Spleen (tissue), 7 donors: ENCODE measurements around the gene TSPAN9.

Experiments used
- POLR2A ChIP-seq, 3 donors: fragments of 450-650 bp; IDR thresholded peaks; one replicate each; pipeline ENCODE4 v1.5.1; 2017; ENCODE audit warnings: antibody characterized with exemption in 3 of 3, mild to moderate bottlenecking in 1 of 3
- POLR2AphosphoS5 ChIP-seq, 3 donors: sonication (generic); formaldehyde crosslinking; IDR thresholded peaks; one replicate each; pipeline ENCODE4 v1.5.1; 2017; ENCODE audit warnings: antibody characterized with exemption in 3 of 3
- TF ChIP-seq, protein P1 (sequence below), 11 experiments: fragments of 200-600 bp in 7 of 11; fragments of 450-650 bp in 4 of 11; sonication (generic) in 4 of 11; IDR thresholded peaks in 8 of 11; conservative IDR thresholded peaks in 3 of 11; 1 replicate in 7 of 11; 2 replicates in 4 of 11; pipeline versions ENCODE4 v1.4.0 to v1.8.0; 2016 to 2021; ENCODE audit warnings: antibody characterized with exemption in 11 of 11, inconsistent platforms in 4 of 11, mild to moderate bottlenecking in 1 of 11
- donor health status: DM: no; HTN: no; CAD: no; lungs with moderate emphysema.
- donor health status: DM: no; HTN: no; CAD: no.
- donor health status: DM: no; HTN: no; CAD: no.

- TF ChIP-seq POLR2A (IDR thresholded peaks at IDR 0.05) (no peak), POLR2AphosphoS5 (IDR thresholded peaks at IDR 0.05) (no peak)
- TF ChIP-seq, protein P1, sequence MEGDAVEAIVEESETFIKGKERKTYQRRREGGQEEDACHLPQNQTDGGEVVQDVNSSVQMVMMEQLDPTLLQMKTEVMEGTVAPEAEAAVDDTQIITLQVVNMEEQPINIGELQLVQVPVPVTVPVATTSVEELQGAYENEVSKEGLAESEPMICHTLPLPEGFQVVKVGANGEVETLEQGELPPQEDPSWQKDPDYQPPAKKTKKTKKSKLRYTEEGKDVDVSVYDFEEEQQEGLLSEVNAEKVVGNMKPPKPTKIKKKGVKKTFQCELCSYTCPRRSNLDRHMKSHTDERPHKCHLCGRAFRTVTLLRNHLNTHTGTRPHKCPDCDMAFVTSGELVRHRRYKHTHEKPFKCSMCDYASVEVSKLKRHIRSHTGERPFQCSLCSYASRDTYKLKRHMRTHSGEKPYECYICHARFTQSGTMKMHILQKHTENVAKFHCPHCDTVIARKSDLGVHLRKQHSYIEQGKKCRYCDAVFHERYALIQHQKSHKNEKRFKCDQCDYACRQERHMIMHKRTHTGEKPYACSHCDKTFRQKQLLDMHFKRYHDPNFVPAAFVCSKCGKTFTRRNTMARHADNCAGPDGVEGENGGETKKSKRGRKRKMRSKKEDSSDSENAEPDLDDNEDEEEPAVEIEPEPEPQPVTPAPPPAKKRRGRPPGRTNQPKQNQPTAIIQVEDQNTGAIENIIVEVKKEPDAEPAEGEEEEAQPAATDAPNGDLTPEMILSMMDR (IDR thresholded peaks at IDR 0.05 in 8 of 11, conservative IDR thresholded peaks at IDR 0.05 in 3 of 11): no peak
Observed at GRCh38 chr12:3332188-3332587, 255.0 kb downstream of the TSPAN9 start.
